Left ventricle myocardium superior (tissue), 1 donor: ENCODE results near the gene MET. TPM values are rescaled to one million over a fixed set of nuclear protein-coding genes. Genes with fewer than 3 reads are reported as not detected.
"Not testable (repeated sequence)": the region's sequence is repeated elsewhere in the genome, so short reads cannot be mapped to it uniquely, and the experiment has no call there.

Source experiments
- ATAC-seq: fragments of 200-7000 bp; cut with Tn5 transposase; one replicate; pipeline ENCODE4 v1.9.1; 2020; ENCODE audit warnings: mild to moderate bottlenecking, moderate library complexity
- DNase-seq: peaks from one replicate; pipeline ENCODE4 v3.0.0-alpha.2; 2020
- intact Hi-C: fragments of 100-400 bp; cut with micrococcal nuclease; formaldehyde crosslinking; loops from one replicate; pipeline ENCODE4 v1.11.0; 2022
- long read RNA-seq: library from polyadenylated mRNA; unstranded; transcript quantifications from one replicate; pipeline ENCODE4 v2.0.0, GENCODE V29; 2021
- total RNA-seq: library from RNA; stranded (reverse); fragmentation: NEBNext Ultra II Directional; extraction: Animal tissue kit (Norgen Biotek cat#: 25700); gene quantifications from one replicate; pipeline ENCODE4 v1.2.1, GENCODE V29; 2021
- donor health status: DM: no; HTN: yes; CAD: no; lungs with severe emphysema.

MET gene
- total RNA-seq = 20.0 TPM
- long read RNA-seq, partial matches to known transcripts = 3 of 5 reads
- long read RNA-seq, other reads (novel, unspliced or antisense) = 1 of 5 reads

DNA sequence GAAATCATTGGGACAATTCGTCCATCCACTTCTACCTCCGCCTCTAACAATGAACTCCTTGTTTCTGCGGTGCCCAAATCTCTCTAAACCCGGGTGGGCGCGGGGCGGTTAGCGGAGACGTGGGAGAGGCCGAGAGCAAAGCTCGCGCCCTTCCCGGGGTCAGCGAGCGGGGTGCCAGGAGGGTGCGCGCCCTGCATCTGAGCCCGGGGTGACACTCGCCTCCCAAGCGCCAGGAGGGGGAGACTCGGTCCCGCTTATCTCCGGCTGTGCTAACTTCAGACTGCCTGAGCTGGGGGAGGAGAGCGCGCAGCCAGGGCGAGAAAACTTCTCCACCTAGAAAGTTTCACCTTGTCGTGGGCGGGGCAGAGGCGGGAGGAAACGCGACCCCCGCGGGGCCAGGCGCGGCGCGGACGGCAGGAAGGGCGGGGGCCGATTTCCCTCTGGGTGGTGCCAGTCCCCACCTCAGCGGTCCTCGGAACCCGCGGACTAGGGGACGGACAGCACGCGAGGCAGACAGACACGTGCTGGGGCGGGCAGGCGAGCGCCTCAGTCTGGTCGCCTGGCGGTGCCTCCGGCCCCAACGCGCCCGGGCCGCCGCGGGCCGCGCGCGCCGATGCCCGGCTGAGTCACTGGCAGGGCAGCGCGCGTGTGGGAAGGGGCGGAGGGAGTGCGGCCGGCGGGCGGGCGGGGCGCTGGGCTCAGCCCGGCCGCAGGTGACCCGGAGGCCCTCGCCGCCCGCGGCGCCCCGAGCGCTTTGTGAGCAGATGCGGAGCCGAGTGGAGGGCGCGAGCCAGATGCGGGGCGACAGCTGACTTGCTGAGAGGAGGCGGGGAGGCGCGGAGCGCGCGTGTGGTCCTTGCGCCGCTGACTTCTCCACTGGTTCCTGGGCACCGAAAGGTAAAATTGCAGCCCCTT lies at the start of gene MET:
MET (plus strand) TSS at position 516 of the 915 bp plus-strand sequence. CDS start 26,889 bp downstream, outside the sequence.
- ATAC-seq = peak; percentile 93
- intact Hi-C loops = no loop called here
- peak; percentile 82 for DNase-seq

DNA sequence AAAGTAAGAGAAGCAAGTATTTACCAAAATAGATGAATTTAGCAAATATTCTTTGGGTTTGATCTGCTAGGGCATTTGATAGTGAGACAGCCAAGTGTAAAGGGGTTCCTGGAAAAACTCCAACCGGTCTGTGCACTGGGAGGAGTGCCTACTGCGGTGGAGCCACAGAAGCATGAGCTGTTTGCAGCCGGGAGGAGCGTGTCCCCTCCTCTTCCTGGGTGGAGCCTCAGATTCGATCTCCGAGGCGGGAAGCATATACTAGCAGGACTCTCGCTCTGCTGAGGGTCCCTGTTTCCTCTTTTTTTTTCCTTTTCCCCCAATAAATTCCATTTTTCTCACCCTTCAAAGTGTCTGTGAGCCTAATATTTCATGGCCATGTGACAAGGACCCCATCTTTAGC lies 45.1 kb upstream of the MET start:
- DNase-seq (no peak), ATAC-seq (no peak)
- intact Hi-C loops = no loop called here

DNA sequence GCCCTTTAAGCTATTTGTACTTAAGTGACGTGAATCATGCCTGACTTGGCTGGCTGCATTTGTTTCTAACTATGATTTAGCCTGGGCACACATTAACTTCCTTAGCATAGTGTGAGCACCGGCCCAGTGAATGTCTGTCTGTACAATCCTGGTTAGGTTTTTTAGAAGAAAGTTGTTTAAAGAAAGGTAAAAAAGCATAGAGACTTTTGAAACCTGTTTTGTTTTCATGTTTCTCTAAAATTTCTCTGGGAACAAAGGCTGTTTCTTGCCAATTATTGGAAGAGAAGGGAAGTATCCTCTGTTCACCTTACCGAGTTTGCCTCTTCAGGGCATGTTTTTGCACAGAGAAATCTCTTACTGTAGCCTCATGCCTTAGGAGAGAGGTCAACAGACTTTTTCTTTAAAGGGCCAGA lies 42.9 kb upstream of the MET start:
- no peak for DNase-seq
- peak; percentile 88 for ATAC-seq
- intact Hi-C loops = no loop called here

DNA sequence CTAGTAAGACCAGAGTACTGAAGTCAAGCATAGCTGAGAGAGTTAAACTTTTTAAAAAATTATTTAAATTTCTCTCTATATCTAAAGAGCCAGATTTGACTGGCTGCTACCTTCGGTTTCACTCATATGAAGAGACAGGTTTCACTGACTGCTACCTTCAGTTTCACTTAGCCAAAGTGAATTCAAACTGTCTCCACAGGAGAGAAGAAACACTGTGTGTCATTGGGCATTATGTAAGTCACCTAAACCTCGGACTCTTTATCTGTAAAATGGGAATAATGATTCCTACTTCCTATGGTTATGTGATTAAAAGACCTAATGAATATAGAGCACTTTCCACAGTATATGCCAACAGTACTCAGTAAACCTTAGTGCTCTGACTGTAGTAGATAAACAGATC lies 41.6 kb upstream of the MET start:
- intact Hi-C loops = no loop called here
- ATAC-seq = no peak
- DNase-seq = no peak

DNA sequence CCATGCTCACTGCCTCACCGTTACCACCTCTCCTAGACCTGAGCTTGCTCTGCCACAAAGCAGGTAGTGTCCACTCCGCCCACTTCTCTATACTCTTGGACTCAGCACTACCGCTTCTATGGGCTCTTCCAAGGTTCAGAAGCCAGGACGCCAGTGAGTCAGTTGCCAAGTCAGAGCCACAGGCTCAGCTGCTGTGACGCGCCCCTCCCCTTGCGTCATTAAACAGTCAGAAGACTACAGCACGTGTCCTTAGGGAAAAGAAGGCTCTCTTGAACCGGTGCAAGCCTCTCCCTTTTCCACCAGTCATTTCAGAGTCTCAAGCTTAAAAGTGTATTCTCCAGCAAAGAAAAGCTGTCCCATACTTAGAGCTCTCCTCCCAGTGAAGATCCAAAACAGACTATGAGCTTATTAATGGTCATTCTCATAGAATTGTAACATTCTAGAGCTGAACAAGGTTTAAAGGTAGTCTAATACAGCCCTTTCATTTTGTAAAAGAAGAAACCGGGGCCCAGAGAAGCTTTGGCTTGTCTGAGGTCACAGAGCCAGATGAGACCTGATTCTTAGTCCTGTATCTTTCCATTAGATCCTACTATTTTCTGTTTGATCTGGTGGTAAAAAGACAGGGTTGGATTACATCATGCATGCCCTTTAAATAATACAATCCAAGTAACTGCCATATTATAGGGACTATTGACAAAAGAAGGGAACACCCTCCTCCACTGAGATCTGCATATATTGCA lies 40.9 kb upstream of the MET start:
- DNase-seq (peak; percentile 61), ATAC-seq (peak; percentile 62)
- intact Hi-C loops = no loop called here

DNA sequence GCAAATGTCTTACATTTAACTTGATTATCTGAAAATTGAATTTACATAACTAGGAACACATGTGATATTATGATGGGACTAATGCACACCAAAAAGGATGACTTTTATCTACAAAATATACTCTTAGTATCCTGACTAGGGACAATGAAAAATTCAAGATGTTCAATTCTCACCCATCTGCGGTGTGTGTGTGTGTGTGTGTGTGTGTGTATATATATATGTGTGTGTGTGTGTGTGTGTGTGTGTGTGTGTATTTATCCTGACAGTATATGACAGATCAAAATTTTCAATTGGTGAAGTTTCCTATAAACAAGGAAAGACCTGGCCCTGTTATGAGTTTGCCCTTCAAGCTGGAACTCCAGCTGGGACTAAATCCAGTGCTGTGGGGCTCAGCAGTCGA lies 40.3 kb upstream of the MET start:
- ATAC-seq (no peak), DNase-seq (no peak)
- intact Hi-C loops = no loop called here

DNA sequence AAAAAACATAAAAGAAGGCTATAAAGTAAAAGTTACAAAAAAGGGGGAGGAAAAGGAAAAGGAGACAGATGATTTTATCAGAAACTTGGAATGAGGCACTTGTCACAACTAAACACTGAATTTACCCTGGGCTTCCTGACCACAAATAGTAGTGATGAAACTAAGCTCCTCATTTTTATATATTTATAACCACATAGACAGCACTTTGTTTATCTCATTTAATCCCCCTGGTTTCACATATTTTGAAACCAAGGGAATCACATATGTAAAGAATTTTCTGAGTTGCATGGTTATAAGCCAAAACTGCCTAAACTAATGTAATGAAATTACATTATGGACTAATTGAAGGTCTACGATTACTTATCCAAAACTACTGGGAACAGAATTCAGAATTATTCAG lies 39.6 kb upstream of the MET start:
- intact Hi-C loops = no loop called here
- no peak for DNase-seq
- no peak for ATAC-seq

DNA sequence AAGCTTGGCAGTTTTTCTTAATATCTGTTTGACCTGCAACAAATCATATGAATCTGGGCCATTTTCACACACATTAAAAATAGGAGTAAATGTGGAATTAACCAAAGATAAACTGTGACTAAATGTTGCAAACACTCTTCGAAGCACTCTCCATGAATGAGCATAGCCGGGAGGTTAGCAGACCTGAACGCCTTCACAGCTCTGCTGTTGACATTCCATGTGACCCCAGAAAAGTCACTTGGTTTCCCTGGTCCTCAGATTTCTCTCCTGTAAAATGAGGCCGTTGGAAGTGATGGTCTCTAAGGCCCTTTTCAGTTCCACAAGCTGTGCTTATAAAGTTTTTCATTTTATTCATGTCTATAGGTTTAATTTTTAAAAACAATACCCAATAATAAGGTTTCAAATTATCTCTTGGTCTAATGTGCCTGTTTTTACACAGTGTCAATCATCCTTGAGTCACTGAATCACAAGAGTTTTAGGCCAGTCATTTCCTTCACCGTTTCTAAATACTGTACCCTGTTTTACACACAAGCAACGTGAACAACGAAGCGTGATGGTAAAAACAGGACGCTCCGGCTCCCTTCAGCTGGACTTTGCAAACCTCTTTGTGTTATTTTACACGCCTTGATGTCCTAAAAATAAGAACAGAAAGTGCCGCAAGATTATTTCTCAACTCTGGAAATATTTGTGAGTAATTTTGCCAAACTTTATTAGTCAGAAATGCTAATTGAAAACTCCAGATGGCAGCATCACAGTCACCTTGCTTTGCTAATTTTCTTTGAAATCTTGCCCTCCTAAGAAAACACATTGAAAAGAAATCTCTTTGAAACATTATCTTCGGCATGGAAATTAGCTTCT lies 38.6 kb upstream of the MET start:
- DNase-seq (no peak), ATAC-seq (no peak)
- intact Hi-C loops = no loop called here

DNA sequence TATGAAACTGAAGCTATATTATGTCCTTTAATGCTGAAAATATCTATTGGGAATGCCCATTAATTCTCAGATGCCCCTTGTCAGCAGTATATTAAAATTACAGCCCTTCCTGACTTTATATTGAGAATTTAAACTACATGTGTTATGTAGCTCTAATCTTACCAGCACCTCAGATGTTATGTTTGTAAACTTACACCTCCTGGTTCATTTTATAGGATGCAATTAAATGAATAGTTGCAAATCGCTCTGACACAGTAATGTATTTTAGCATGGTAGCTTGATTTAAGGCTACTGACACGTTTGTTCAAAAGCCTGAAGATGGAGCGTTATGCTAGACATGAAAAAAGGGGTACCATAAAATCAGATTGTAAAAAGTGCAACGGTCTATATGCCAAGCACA lies 35.0 kb upstream of the MET start:
- intact Hi-C loops = no loop called here
- no peak for ATAC-seq
- DNase-seq = no peak

DNA sequence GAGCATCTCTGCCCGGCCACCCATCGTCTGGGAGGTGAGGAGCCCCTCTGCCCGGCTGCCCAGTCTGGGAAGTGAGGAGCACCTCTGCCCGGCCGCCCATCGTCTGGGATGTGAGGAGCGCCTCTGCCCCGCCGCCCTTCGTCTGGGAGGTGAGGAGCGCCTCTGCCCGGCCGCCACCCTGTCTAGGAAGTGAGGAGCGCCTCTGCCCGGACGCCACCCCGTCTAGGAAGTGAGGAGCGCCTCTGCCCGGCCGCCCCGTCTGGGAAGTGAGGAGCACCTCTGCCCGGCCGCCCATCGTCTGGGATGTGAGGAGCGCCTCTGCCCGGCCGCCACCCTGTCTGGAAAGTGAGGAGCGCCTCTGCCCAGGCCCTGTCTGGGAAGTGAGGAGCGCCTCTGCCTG lies 33.4 kb upstream of the MET start:
- intact Hi-C loops, DNase-seq, ATAC-seq: not testable (repeated sequence)

DNA sequence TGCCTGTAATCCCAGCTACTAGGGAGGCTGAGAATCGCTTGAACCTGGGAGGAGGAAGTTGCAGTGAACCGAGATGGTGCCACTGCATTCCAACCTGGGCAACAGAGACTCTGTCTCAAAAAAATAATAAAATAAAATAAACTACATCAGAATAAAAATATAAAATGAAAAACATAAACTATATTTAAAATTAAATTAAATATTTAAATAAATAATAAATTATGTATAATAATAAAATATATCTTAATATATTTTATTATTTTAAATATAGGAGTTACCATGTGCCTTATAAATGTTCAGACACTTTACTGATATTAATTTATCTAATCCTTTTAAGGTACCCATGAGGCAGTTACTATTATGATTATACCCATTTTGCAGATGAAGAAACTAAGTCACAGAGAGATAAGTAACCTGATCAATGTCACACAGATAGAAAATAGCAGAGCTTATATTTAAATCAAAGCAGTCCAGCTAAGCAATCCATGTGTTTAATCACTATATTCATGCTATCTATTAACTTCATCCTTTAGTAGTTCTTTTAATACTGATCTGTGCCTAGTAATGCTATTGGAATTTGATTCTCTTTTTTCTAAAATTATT lies 30.3 kb upstream of the MET start:
- DNase-seq (no peak), ATAC-seq (no peak)
- intact Hi-C loops = no loop called here

DNA sequence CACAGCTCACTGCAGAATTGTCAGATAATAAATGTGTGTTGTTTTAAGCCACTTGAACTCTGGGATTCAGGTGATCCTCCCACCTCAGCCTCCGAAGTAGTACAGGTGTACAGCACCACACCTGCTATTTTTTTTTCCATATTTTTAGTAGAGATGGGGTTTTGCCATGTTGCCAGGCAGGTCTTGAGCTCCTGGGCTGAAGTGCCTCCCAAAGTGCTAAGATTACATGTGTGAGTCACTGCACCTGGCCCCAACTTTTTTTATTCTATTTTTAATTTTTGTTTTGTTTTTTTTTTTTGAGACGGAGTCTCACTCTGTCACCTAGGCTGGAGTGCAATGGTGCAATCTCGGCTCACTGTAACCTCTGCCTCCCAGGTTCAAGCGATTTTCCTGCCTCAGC lies 28.8 kb upstream of the MET start:
- ATAC-seq, DNase-seq, intact Hi-C loops: not testable (repeated sequence)

DNA sequence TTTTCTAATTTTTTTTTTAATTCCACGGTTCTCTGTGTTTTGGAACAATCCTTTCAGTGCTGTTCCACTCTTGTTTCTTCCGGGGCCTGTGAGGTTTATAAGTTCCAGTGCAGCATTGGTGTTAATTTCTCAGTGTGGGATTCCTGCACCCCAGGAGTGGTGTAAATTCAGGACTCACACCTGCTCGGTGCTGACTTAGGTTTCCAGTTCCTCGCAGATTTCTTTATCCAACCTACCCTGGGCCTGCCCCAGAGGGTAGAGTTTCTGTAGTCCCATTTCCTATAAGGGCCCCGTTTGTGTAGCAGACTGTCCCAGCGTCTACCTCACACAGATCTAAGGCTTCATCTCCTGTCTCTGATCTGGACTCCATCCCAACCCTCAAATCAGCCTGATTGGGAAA lies 27.4 kb upstream of the MET start:
- intact Hi-C loops = loop anchor here (5.0 kb wide), 1 partner anchor 277 kb away; no protein-coding TSS in a partner anchor
- ATAC-seq = no peak
- DNase-seq = no peak

DNA sequence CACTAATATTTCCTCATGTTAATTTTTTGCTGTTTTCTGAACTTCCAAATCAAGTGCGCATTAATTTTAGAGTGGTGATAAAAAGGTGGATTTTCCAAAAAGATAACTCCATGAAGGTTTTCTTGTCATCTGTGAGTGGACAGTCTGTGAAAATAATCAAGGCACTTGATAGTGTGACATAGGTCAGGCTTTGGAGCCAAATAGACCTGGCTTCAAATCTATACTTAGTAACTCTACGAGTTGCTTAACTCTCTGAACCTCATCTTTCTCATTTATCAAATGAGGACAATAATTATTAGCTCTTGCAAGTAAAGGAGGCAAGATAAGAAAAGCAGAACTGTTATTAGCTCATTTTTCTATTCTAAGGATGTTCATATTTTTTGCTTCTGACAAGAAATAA lies 24.7 kb upstream of the MET start:
- ATAC-seq = peak; percentile 79
- intact Hi-C loops = loop anchor here (5.0 kb wide), 1 partner anchor 280 kb away; no protein-coding TSS in a partner anchor
- DNase-seq = no peak

DNA sequence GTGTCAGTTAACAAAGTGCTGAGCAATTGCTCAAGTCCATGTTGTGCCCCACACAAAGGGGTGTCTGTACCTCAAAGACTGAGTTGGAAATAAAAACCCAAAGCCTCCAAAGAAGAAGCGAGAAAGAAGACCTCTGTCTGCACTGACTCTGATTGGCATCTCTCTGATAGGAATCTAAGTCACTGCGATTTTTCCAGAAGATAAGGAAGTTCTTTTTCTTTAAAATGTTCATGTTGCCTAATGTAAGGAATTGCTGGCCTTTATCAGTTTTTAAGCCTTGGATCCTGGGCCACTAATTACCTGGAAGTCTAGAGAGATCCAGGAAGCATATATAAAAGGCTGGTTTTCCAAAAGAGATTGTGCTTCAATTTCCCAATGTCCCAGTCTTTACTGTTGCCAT lies 24.1 kb upstream of the MET start:
- DNase-seq (no peak), ATAC-seq (no peak)
- intact Hi-C loops = loop anchor here (5.0 kb wide), 1 partner anchor 281 kb away; no protein-coding TSS in a partner anchor

DNA sequence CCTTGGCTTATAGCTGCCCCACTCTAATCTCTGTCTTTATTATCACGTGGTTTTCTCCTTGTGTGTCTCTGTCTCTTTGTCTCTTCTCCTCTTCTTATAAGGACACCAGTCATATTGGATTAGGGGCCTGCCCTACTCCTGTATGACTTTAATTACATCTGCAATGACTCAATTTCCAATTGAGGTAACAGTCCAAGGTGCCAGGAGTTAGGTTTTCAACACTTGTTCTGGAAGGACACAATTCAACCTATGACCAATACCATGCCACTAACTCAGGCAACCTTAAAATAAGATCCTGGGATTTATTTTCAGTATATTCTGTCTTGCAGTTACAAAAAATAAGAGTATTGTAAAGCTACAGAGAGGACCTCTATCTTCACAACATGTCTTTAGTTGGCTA lies 21.6 kb upstream of the MET start:
- no peak for ATAC-seq
- no peak for DNase-seq
- intact Hi-C loops = no loop called here

DNA sequence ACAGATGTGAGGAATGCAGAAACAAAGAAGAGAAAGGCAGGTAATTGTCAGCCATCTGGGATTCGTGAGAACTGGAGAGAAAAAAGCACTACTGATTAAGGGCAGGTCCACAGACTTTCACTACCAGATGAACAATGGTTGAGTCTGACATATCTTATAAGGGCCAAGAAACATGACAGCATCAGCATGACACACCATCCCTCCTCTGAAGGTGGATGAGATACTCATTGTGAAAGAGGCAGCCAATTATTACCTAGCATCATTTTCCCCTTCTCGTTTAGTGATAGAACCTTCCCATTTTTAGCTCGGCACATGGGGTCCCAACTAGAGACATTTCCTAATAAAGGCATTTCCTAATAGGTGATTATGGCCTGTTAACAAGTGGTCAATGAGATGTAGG lies 19.2 kb upstream of the MET start:
- intact Hi-C loops = no loop called here
- no peak for DNase-seq
- no peak for ATAC-seq

DNA sequence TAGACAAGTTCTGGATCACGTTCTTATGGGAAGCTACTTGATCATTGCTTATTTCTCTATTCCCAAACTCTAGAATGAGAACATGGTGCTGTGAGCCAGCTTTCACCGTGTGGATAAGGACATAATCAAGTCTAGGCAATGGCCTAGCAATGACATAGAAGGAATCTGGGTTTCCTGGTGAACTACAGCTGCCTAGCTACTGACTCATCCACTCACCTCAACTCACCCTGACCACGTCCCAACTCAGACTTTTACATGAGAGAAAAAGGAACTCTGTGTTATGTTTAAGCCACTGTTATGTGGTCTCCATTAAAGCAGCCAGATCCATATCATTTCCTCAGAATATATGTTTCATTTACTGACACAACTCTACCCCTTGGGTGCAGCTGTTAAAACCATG lies 18.8 kb upstream of the MET start:
- ATAC-seq = peak; percentile 96
- no peak for DNase-seq
- intact Hi-C loops = no loop called here

DNA sequence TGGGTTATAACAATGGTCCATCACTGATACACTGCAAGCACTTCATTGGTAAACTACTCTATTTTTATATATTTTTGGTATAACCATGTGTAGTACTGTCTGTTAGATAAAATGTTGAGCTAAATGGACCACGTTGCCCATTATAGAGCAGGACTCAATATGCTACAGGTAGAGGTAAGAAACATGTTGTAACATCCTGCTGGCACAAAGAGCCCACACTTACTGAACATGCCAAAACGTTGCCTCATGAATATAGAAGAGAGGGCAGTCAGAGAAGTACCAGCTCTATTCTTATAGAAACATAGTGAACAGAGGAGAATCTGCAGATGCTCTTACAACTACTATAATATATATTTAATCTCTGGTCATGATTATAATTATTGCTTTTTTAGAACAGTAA lies 18.4 kb upstream of the MET start:
- DNase-seq (no peak), ATAC-seq (peak; percentile 36)
- intact Hi-C loops = no loop called here
